PFSK-1 (cell line): ENCODE results near the gene PPP2R1B.

Experiments
- FOXP2 ChIP-seq: optimal IDR thresholded peaks from 2 replicates; pipeline ENCODE3; 2011; ENCODE audit warnings: borderline replicate concordance, control low read depth, inconsistent platforms; ENCODE audit not compliant: insufficient read depth; ENCODE audit errors: extremely low read length, extremely low read depth
- POLR2AphosphoS5 ChIP-seq: IDR thresholded peaks from 2 replicates; pipeline ENCODE4 v1.6.1; 2012; ENCODE audit warnings: low read depth, mild to moderate bottlenecking, control low read depth, low read length, moderate library complexity
- REST ChIP-seq, 2 experiments: IDR thresholded peaks; 2 replicates each; pipeline versions ENCODE4 v1.6.1 to v1.8.0; 2011 to 2012; ENCODE audit warnings: low read depth in 2 of 2, low read length in 2 of 2, control low read depth in 1 of 2, inconsistent platforms in 1 of 2, mild to moderate bottlenecking in 1 of 2, moderate library complexity in 1 of 2; ENCODE audit not compliant: insufficient read depth in 1 of 2
- SIN3A ChIP-seq: IDR thresholded peaks from 2 replicates; pipeline ENCODE4 v1.6.1; 2012; ENCODE audit warnings: mild to moderate bottlenecking, low read length, moderate library complexity, borderline replicate concordance; ENCODE audit not compliant: insufficient read depth
- TAF1 ChIP-seq: IDR thresholded peaks from 2 replicates; pipeline ENCODE4 v1.6.1; 2012; ENCODE audit warnings: low read length, control low read depth, borderline replicate concordance; ENCODE audit not compliant: insufficient read depth

PPP2R1B gene

GRCh38 chr11:111777094-111778046, 11.2 kb upstream of the PPP2R1B start:
- TF ChIP-seq REST (IDR thresholded peaks at IDR 0.05; ENCODE audit: insufficient read depth in 1 of 2, low read depth in 2 of 2, low read length in 2 of 2) (no peak), TAF1 (0 out of 2 replicates have a peak, but pooled peaks have one; percentile 26)

DNA sequence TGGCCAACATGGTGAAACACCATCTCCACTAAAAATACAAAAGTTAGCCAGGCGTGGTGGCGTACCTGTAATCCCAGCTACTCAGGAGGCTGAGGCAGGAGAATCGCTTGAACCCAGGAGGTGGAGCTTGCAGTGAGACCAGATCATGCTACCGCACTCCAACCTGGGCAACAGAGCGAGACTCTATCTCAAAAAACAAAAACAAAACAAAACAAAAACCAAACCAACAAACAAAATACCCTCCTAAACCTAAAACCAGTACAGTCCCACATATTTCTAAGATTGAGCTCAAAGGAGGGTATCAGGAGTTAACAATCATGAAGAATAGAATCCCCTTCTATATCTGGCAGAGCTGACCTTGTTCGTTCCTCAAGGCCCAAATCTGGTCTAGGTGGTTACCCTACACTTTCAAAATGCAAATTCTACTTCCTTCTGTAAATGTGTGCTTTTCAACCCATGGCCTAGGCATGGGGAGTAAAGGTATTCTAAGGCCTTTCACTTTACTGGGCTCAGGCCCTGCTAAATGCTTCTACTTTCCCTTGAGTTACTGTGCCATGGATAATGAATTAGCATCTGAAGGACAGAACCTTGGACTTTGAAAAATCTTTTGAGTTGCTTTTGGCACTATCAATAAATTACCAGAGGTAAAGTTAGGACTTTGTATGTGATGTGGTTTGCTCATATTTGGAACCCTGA, 10.4 kb upstream of the PPP2R1B start:
- no peak for TF ChIP-seq POLR2AphosphoS5

GRCh38 chr11:111774955-111775710, 8.9 kb upstream of the PPP2R1B start:
- no peak for TF ChIP-seq POLR2AphosphoS5
- TF ChIP-seq REST (IDR thresholded peaks at IDR 0.05; ENCODE audit: insufficient read depth in 1 of 2, low read depth in 2 of 2, low read length in 2 of 2) = no peak
- no peak for TF ChIP-seq SIN3A
- TF ChIP-seq FOXP2 = no peak
- TF ChIP-seq TAF1 = no peak

- TF ChIP-seq TAF1 (no peak), FOXP2 (no peak), POLR2AphosphoS5 (no peak), SIN3A (no peak), REST (IDR thresholded peaks at IDR 0.05; ENCODE audit: insufficient read depth in 1 of 2, low read depth in 2 of 2, low read length in 2 of 2) (no peak)
Observed at GRCh38 chr11:111772535-111772934, 6.3 kb upstream of the PPP2R1B start.

DNA sequence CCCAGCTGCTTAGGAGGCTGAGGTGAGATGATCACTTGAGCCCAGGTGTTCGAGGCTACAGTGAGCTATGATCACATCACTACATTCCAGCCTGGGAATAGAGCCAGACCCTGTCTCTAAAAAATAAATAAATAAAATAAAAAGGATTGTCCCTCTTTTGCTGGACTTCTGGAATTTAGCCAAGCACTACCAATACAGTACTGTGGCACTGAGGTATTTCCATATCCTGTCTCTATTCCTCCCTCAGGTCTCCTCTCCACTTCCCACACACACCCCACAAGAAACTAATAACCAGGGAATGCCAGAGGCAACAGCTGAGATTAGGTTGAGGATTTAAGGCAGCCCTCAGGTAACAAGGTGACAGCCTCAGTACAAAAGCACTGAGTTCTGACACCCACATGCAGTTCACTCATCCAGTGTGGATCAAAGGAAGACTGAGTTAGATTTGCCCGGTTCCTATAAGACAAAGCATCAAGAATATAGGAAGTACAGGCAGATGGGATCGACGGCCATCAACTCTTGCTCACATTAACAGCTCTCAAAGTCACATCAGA, 4.5 kb upstream of the PPP2R1B start:
- no peak for TF ChIP-seq SIN3A
- TF ChIP-seq FOXP2 = no peak

- TF ChIP-seq FOXP2 (no peak), SIN3A (0 out of 2 replicates have a peak, but pooled peaks have one; percentile 30)
Observed at GRCh38 chr11:111766834-111767142, 599 bp upstream of the PPP2R1B start.
